ENCODE measurements around the gene PRR23A.

The PRR23A gene

DNA sequence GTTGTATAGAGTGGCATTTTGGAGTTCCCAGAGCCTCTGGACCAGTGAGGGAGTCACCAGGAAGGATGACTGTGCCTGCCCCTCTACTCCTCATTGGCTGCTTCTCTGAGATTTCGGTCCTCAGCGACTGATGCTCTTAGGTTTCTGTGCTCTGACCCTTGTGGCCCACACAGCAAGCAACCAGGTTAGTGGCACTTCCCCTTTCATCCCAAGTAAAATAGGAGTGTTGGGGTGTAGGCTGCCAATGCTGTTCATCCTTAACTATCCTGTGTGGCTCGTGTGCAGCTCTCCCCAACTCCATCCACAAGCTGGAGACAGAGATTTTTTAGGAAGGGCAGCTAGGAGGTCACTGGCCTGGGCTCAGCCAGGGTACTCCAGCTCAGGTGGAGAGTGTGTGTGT, 21.3 kb downstream of the PRR23A start:
- TF ChIP-seq, protein P1, sequence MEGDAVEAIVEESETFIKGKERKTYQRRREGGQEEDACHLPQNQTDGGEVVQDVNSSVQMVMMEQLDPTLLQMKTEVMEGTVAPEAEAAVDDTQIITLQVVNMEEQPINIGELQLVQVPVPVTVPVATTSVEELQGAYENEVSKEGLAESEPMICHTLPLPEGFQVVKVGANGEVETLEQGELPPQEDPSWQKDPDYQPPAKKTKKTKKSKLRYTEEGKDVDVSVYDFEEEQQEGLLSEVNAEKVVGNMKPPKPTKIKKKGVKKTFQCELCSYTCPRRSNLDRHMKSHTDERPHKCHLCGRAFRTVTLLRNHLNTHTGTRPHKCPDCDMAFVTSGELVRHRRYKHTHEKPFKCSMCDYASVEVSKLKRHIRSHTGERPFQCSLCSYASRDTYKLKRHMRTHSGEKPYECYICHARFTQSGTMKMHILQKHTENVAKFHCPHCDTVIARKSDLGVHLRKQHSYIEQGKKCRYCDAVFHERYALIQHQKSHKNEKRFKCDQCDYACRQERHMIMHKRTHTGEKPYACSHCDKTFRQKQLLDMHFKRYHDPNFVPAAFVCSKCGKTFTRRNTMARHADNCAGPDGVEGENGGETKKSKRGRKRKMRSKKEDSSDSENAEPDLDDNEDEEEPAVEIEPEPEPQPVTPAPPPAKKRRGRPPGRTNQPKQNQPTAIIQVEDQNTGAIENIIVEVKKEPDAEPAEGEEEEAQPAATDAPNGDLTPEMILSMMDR (IDR thresholded peaks at IDR 0.05) = no peak
- no peaks in the 10 kb centered on the region for H3K4me1 ChIP-seq
- intact Hi-C loops (cut with DNase I; ENCODE audit: low total_unique reads) = no loop called here
- H3K9me3 ChIP-seq = no peaks in the 10 kb centered on the region
- no peak for DNase-seq
- H3K27ac ChIP-seq = no peak overlapping the region
- no peak overlapping the region for H3K4me3 ChIP-seq
- no peaks in the 10 kb centered on the region for H3K36me3 ChIP-seq
- no peaks in the 10 kb centered on the region for H3K27me3 ChIP-seq

DNA sequence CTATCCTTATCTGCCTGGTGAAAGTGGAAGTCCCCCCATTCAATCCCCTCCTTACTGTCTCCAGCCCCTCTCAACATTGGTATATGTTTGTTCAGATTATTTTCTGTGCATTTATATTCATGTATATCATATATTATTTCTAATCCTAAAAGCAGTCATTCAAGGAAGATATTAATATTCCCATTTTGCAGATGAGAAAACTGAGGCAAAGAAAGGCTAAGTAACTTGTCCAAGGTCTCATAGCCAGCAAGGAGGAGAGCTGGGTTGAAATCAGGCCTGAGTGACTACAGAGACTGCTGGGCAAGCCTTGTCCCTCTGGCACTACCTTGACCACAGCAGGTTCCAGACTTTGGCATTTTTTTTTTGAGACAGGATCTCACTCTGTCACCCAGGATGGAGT, 30.0 kb downstream of the PRR23A start:
- Histone ChIP-seq H3K4me3 (no peak overlapping the region), H3K27ac (no peak overlapping the region), H3K27me3 (peaks cover 0 to 9% of the 10 kb centered on the region in 2 donors), H3K36me3 (no peaks in the 10 kb centered on the region), H3K9me3 (no peaks in the 10 kb centered on the region), H3K4me1 (no peaks in the 10 kb centered on the region)
- TF ChIP-seq, protein P1 (IDR thresholded peaks at IDR 0.05) = no peak
- intact Hi-C loops (cut with DNase I; ENCODE audit: low total_unique reads) = no loop called here
- no peak for DNase-seq

DNA sequence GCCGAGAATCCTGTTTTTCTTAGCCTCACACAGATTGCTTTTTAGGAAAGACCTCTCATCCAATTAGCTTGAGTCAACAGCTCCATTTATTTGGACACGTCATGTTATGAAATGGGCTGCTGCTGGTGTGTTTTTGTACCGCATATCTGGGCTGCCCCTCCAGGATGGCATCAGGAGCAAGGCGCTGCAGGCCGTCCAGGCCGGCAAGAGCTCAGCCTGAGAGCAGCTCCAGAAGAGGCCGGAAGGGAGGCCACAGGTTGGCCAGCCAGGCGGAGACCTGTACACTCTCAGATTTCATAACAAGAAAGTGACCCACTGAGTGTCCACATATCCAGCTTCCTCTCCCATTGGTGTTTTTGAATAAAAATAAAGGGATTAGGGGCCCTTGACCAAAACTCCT, 30.7 kb downstream of the PRR23A start:
- Histone ChIP-seq H3K36me3 (no peaks in the 10 kb centered on the region), H3K27ac (no peak overlapping the region), H3K4me1 (no peaks in the 10 kb centered on the region), H3K27me3 (peaks cover 0 to 13% of the 10 kb centered on the region in 2 donors), H3K9me3 (no peaks in the 10 kb centered on the region), H3K4me3 (no peak overlapping the region)
- TF ChIP-seq, protein P1 (IDR thresholded peaks at IDR 0.05) = no peak
- intact Hi-C loops (cut with DNase I; ENCODE audit: low total_unique reads) = no loop called here
- no peak for DNase-seq

DNA sequence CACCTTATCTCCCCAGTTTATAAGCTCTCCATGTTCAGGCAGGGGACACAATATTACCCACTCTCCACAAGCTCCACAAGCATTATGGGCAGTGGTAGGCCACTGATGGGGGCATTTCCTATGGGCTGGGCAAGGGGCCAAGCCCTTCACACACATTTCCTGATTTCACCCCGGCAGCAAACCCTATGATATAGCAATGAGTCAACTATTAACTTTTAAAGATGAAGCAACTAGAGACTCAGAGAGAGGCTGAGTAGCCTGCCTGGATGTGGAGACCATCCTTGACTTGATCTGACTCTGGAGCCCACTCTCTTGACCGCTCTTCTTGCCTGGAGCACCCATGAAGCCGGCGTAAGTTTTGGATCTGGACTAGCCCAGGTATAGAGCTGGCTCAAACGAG, 31.6 kb downstream of the PRR23A start:
- H3K27me3 ChIP-seq = peaks cover 0 to 14% of the 10 kb centered on the region in 2 donors
- intact Hi-C loops (cut with DNase I; ENCODE audit: low total_unique reads) = no loop called here
- no peak for DNase-seq
- TF ChIP-seq, protein P1 (IDR thresholded peaks at IDR 0.05) = no peak
- no peak overlapping the region for H3K4me3 ChIP-seq
- no peaks in the 10 kb centered on the region for H3K4me1 ChIP-seq
- no peaks in the 10 kb centered on the region for H3K9me3 ChIP-seq
- H3K36me3 ChIP-seq = no peaks in the 10 kb centered on the region
- no peak overlapping the region for H3K27ac ChIP-seq

DNA sequence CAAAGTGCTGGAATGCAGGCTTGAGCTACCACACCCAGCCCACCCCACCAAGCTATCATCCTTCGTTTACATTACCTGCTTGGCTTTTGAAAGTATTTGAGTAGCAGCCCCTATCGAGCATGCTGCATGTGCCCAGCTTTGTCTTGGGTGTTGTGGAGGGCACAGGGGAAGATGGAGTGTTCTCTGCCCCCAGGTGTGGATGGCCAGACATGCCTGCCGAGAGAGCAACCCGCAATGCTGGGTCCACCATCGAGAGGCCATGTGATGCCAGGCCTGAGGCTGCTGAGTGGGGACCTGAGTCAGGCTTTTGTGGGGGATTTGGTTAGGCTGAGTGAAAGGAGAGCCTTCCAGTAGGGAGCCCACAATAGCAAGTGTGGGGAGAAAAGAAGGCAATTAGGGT, 33.1 kb downstream of the PRR23A start:
- no peak overlapping the region for H3K27ac ChIP-seq
- H3K9me3 ChIP-seq = no peaks in the 10 kb centered on the region
- intact Hi-C loops (cut with DNase I; ENCODE audit: low total_unique reads) = no loop called here
- no peaks in the 10 kb centered on the region for H3K36me3 ChIP-seq
- no peak overlapping the region for H3K4me3 ChIP-seq
- H3K4me1 ChIP-seq = no peaks in the 10 kb centered on the region
- DNase-seq = no peak
- peaks cover 0 to 14% of the 10 kb centered on the region in 2 donors for H3K27me3 ChIP-seq
- TF ChIP-seq, protein P1 (IDR thresholded peaks at IDR 0.05) = no peak

DNA sequence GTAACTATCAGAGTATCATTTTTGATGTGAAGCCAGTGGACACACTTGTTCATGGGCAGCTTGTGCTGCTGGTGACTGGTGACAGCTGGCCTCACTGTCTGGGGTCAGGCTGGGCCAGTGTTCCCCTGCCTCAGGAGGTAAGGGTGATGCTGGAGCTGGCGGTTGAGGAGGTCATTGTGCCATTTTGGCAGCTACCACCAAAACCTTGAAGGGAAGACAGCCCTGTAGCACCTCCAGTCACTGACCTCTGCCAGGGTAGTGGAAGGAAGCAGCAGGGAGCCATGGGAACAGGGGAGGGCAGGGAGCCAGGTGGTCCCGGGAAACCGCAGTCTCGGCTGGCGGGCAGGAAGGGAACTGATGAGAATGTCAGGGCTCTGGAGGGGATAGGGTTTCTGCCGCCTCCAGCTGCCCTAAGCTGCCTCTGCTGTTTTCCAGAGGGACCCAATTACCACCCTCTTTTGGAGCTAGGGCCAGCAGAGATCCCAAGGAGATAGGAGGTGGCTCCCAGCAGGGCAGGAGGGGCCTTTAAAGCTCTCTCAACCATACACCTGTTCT, 34.2 kb downstream of the PRR23A start:
- no peak for DNase-seq
- Histone ChIP-seq H3K9me3 (no peaks in the 10 kb centered on the region), H3K36me3 (no peaks in the 10 kb centered on the region), H3K27me3 (peaks cover 0 to 14% of the 10 kb centered on the region in 2 donors), H3K27ac (no peak overlapping the region), H3K4me1 (no peaks in the 10 kb centered on the region), H3K4me3 (no peak overlapping the region)
- intact Hi-C loops (cut with DNase I; ENCODE audit: low total_unique reads) = no loop called here
- TF ChIP-seq, protein P1 (IDR thresholded peaks at IDR 0.05) = no peak

All from tibial artery (tissue), 4 donors.